Hepatocyte (in vitro differentiated cells): ENCODE results near the gene MIA.

Experiments
- EZH2 ChIP-seq: fragments of 200-600 bp; sonication (generic); IDR thresholded peaks from 2 replicates; pipeline ENCODE4 v1.6.1; 2016; ENCODE audit warnings: antibody characterized with exemption, mild to moderate bottlenecking, borderline replicate concordance
- EZH2phosphoT487 ChIP-seq: fragments of 200-600 bp; sonication (generic); IDR thresholded peaks from one replicate; pipeline ENCODE4 v1.6.1; 2018; ENCODE audit warnings: antibody characterized with exemption, mild to moderate bottlenecking, low read depth, moderate library complexity; ENCODE audit not compliant: unreplicated experiment, severe bottlenecking
- TF ChIP-seq, protein P1 (sequence below): fragments of 200-600 bp; sonication (generic); IDR thresholded peaks from 2 replicates; pipeline ENCODE4 v1.5.1; 2016; ENCODE audit warnings: antibody characterized with exemption, mild to moderate bottlenecking; ENCODE audit not compliant: poor library complexity

DNA sequence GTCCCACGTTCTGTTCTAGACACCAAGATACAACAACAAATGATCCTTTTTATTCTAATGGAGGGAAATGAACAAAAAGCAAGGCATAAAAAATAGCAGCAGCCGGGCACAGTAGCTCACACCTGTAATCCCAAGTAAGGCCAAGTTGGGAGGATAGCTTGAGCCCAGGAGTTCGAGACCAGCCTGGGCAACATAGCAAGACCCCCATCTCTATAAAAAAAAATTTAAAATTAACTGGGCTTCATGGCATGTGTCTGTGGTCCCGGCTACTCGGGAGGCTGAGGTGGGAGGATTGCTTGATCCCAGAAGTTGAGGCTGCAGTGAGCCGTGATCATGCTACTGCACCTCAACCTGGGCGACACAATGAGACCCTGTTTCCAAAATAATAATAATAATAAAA, 1.0 kb downstream of the MIA start:
- TF ChIP-seq, protein P1, sequence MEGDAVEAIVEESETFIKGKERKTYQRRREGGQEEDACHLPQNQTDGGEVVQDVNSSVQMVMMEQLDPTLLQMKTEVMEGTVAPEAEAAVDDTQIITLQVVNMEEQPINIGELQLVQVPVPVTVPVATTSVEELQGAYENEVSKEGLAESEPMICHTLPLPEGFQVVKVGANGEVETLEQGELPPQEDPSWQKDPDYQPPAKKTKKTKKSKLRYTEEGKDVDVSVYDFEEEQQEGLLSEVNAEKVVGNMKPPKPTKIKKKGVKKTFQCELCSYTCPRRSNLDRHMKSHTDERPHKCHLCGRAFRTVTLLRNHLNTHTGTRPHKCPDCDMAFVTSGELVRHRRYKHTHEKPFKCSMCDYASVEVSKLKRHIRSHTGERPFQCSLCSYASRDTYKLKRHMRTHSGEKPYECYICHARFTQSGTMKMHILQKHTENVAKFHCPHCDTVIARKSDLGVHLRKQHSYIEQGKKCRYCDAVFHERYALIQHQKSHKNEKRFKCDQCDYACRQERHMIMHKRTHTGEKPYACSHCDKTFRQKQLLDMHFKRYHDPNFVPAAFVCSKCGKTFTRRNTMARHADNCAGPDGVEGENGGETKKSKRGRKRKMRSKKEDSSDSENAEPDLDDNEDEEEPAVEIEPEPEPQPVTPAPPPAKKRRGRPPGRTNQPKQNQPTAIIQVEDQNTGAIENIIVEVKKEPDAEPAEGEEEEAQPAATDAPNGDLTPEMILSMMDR, result no peak
- no peak for TF ChIP-seq EZH2
- TF ChIP-seq EZH2phosphoT487, result no peak
